CD4-positive, CD25-positive, alpha-beta regulatory T cell (primary cell): ENCODE measurements around the gene TBPL2. TPM values are rescaled to one million over a fixed set of nuclear protein-coding genes. Genes with fewer than 3 reads are reported as not detected.

Experiments used
- ATAC-seq, 2 donors: fragments of 150-1000 bp; cut with Tn5 transposase; one replicate each; pipeline ENCODE4 v1.10.0; 2021; ENCODE audit warnings: low read depth in 2 of 2, moderate number of reproducible peaks in 2 of 2, moderate library complexity in 1 of 2
- DNase-seq, 3 donors: peaks; one replicate each; pipeline versions ENCODE4 v3.0.0 to v3.0.0-alpha.2; 2012 to 2022; ENCODE audit warnings: mixed read lengths in 1 of 3
- H3K27ac ChIP-seq: one replicate; pipeline ENCODE4 v1.7.0; 2013; ENCODE audit warnings: mild to moderate bottlenecking, low read length; ENCODE audit not compliant: insufficient read depth, poor library complexity, severe bottlenecking
- H3K27me3 ChIP-seq: one replicate; pipeline ENCODE4 v1.7.0; 2013; ENCODE audit warnings: low read length; ENCODE audit not compliant: control insufficient read depth, insufficient read depth
- H3K36me3 ChIP-seq: one replicate; pipeline ENCODE4 v1.7.0; 2013; ENCODE audit warnings: mild to moderate bottlenecking, low read length, moderate library complexity; ENCODE audit not compliant: control insufficient read depth, insufficient read depth
- H3K4me1 ChIP-seq: 2 replicates; pipeline ENCODE4 v1.7.0; 2013; ENCODE audit warnings: mild to moderate bottlenecking, low read length; ENCODE audit not compliant: insufficient read depth, control insufficient read depth, poor library complexity, severe bottlenecking
- H3K4me3 ChIP-seq: one replicate; pipeline ENCODE4 v1.7.0; 2013; ENCODE audit warnings: low read depth, mild to moderate bottlenecking, low read length, moderate library complexity
- H3K9me3 ChIP-seq, 2 experiments: 1 replicate in 1 of 2; 2 replicates in 1 of 2; pipeline ENCODE4 v1.7.0; 2013; ENCODE audit warnings: low read length in 2 of 2, mild to moderate bottlenecking in 1 of 2, moderate library complexity in 1 of 2; ENCODE audit not compliant: control insufficient read depth in 2 of 2
- H3K27ac Mint-ChIP-seq, 3 donors: one replicate each; pipeline ENCODE4 v1.8.0; 2020 to 2022; ENCODE audit warnings: mild to moderate bottlenecking in 3 of 3, mixed read lengths in 3 of 3, moderate library complexity in 2 of 3
- H3K27me3 Mint-ChIP-seq: one replicate; pipeline ENCODE4 v1.8.0; 2022; ENCODE audit warnings: mild to moderate bottlenecking, mixed read lengths
- H3K36me3 Mint-ChIP-seq: one replicate; pipeline ENCODE4 v1.8.0; 2020; ENCODE audit warnings: mixed read lengths
- H3K4me1 Mint-ChIP-seq, 4 donors: one replicate each; pipeline ENCODE4 v1.8.0; 2020 to 2022; ENCODE audit warnings: mixed read lengths in 4 of 4, mild to moderate bottlenecking in 1 of 4
- H3K4me3 Mint-ChIP-seq, 4 donors: one replicate each; pipeline ENCODE4 v1.8.0; 2020 to 2022; ENCODE audit warnings: mild to moderate bottlenecking in 4 of 4, mixed read lengths in 4 of 4, moderate library complexity in 3 of 4
- H3K9me3 Mint-ChIP-seq, 7 donors: one replicate each; pipeline ENCODE4 v1.8.0; 2020 to 2022; ENCODE audit warnings: mixed read lengths in 7 of 7, mild to moderate bottlenecking in 3 of 7, moderate library complexity in 2 of 7
- polyA plus RNA-seq, 4 donors: library from polyadenylated mRNA; unstranded; fragments of 300-500 nt; fragmentation: Illumina TruSeq; gene quantifications; one replicate each; pipeline ENCODE4 v1.2.3, GENCODE V29; 2021
- total RNA-seq: library from RNA; stranded (reverse); gene quantifications from one replicate; pipeline ENCODE4 v1.2.3, GENCODE V29; 2022

TBPL2 gene
- total and polyA plus RNA-seq, 5 donors from 2014 or later, result not detected

GRCh38 chr14:55373784-55374705, 66.4 kb downstream of the TBPL2 start:
- Histone ChIP-seq H3K4me3 (peak overlapping the region; percentile 46), H3K36me3 (peaks cover 27% of the 10 kb centered on the region), H3K9me3 (no peaks in the 10 kb centered on the region), H3K27ac (peak overlapping the region; percentile 34), H3K27me3 (no peaks in the 10 kb centered on the region), H3K4me1 (peaks cover 18% of the 10 kb centered on the region)
- ATAC-seq (peak; percentile 66 to 77), DNase-seq (peak in 2 of 3 donors; percentile 27 to 57)
- Mint-ChIP-seq H3K9me3 (peaks cover 0 to 2% (median 0%) of the 10 kb centered on the region in 7 donors), H3K4me3 (peak overlapping the region; percentile 10 to 57 (median 32)), H3K27me3 (no peaks in the 10 kb centered on the region), H3K36me3 (peaks cover 42% of the 10 kb centered on the region), H3K4me1 (peaks cover 11 to 27% (median 23%) of the 10 kb centered on the region in 4 donors), H3K27ac (peak overlapping the region in 2 of 3 donors; percentile 50 to 95)

- Histone ChIP-seq H3K4me3 (no peak overlapping the region), H3K4me1 (peaks cover 18% of the 10 kb centered on the region), H3K27ac (no peak overlapping the region), H3K9me3 (no peaks in the 10 kb centered on the region), H3K27me3 (no peaks in the 10 kb centered on the region), H3K36me3 (peaks cover 31% of the 10 kb centered on the region)
- Mint-ChIP-seq H3K27ac (peak overlapping the region; percentile 15 to 63 (median 55)), H3K4me1 (peaks cover 11 to 27% (median 23%) of the 10 kb centered on the region in 4 donors), H3K9me3 (peaks cover 0 to 2% (median 0%) of the 10 kb centered on the region in 7 donors), H3K36me3 (peaks cover 38% of the 10 kb centered on the region), H3K27me3 (no peaks in the 10 kb centered on the region), H3K4me3 (no peak overlapping the region)
- ATAC-seq, result no peak
- DNase-seq, result no peak
Measured at GRCh38 chr14:55372825-55373224, 67.6 kb downstream of the TBPL2 start.

GRCh38 chr14:55372423-55372822, 68.0 kb downstream of the TBPL2 start:
- Mint-ChIP-seq H3K4me3 (peak overlapping the region in 1 of 4 donors; percentile 22), H3K27me3 (no peaks in the 10 kb centered on the region), H3K27ac (peak overlapping the region; percentile 15 to 91 (median 83)), H3K9me3 (peaks cover 0 to 2% (median 0%) of the 10 kb centered on the region in 7 donors), H3K36me3 (peaks cover 41% of the 10 kb centered on the region), H3K4me1 (peaks cover 11 to 27% (median 23%) of the 10 kb centered on the region in 4 donors)
- Histone ChIP-seq H3K4me3 (no peak overlapping the region), H3K27ac (no peak overlapping the region), H3K27me3 (no peaks in the 10 kb centered on the region), H3K9me3 (no peaks in the 10 kb centered on the region), H3K36me3 (peaks cover 29% of the 10 kb centered on the region), H3K4me1 (peaks cover 18% of the 10 kb centered on the region)
- no peak for ATAC-seq
- no peak for DNase-seq

- no peak overlapping the region for H3K27ac ChIP-seq
- Mint-ChIP-seq H3K27me3 (no peaks in the 10 kb centered on the region), H3K4me3 (no peak overlapping the region), H3K27ac (peak overlapping the region; percentile 32 to 76 (median 58)), H3K9me3 (peaks cover 0 to 2% (median 0%) of the 10 kb centered on the region in 7 donors), H3K36me3 (peaks cover 27% of the 10 kb centered on the region), H3K4me1 (peaks cover 11 to 26% (median 22%) of the 10 kb centered on the region in 4 donors)
- DNase-seq (no peak), ATAC-seq (no peak)
- no peaks in the 10 kb centered on the region for H3K9me3 ChIP-seq
- peaks cover 24% of the 10 kb centered on the region for H3K36me3 ChIP-seq
- H3K4me3 ChIP-seq, result no peak overlapping the region
- H3K4me1 ChIP-seq, result peaks cover 18% of the 10 kb centered on the region
- no peaks in the 10 kb centered on the region for H3K27me3 ChIP-seq
Measured at GRCh38 chr14:55370883-55371455, 69.4 kb downstream of the TBPL2 start.

- no peaks in the 10 kb centered on the region for H3K27me3 ChIP-seq
- H3K9me3 ChIP-seq, result no peaks in the 10 kb centered on the region
- H3K27me3 Mint-ChIP-seq, result no peaks in the 10 kb centered on the region
- H3K27ac ChIP-seq, result no peak overlapping the region
- ATAC-seq (no peak), DNase-seq (no peak)
- H3K4me3 ChIP-seq, result no peak overlapping the region
- no peak overlapping the region for H3K27ac Mint-ChIP-seq
- peaks cover 0 to 10% (median 0%) of the 10 kb centered on the region in 4 donors for H3K4me1 Mint-ChIP-seq
- H3K36me3 ChIP-seq, result peaks cover 32% of the 10 kb centered on the region
- H3K4me3 Mint-ChIP-seq, result no peak overlapping the region
- no peaks in the 10 kb centered on the region for H3K4me1 ChIP-seq
- H3K36me3 Mint-ChIP-seq, result peaks cover 24% of the 10 kb centered on the region
- peaks cover 0 to 2% (median 0%) of the 10 kb centered on the region in 7 donors for H3K9me3 Mint-ChIP-seq
Measured at GRCh38 chr14:55366271-55366670, 74.1 kb downstream of the TBPL2 start.

Other genes starting within 250 kb of the TBPL2 start
- 0.67 TPM for gene DLGAP5, start 249.0 kb downstream of the TBPL2 start, total RNA-seq
- gene DLGAP5, start 249.0 kb downstream of the TBPL2 start, polyA plus RNA-seq, result 1 to 10 TPM; 1.2 to 4.1 (median 2.1) TPM
- gene FBXO34, start 169.2 kb downstream of the TBPL2 start, total RNA-seq, result 32.4 TPM
- 10 to 100 TPM; 28.8 to 41.6 (median 33.4) TPM for gene FBXO34, start 169.2 kb downstream of the TBPL2 start, polyA plus RNA-seq
- gene ATG14, start 28.8 kb downstream of the TBPL2 start, total RNA-seq, result 19.0 TPM
- gene ATG14, start 28.8 kb downstream of the TBPL2 start, polyA plus RNA-seq, result 1 to 10 TPM; 5.8 to 9.3 (median 5.9) TPM
- 86.5 TPM for gene KTN1, start 139.6 kb upstream of the TBPL2 start, total RNA-seq
- gene KTN1, start 139.6 kb upstream of the TBPL2 start, polyA plus RNA-seq, result 10 to 100 TPM in 3 of 4 donors, 1 to 10 TPM in 1; 6.9 to 21.1 (median 17.3) TPM